GM21576 (cell line): ENCODE measurements around the gene SSH2.

Experiments
- ATAC-seq: cut with Tn5 transposase; IDR thresholded peaks from one replicate; pipeline ENCODE4 v1.9.1; 2021; ENCODE audit warnings: mild to moderate bottlenecking, moderate library complexity; ENCODE audit not compliant: unreplicated experiment

The SSH2 gene

GRCh38 chr17:29844339-29845048 lies 85.5 kb downstream of the SSH2 start:
- ATAC-seq = no peak

- no peak for ATAC-seq
These were observed 89.1 kb downstream of the SSH2 start for GRCh38 chr17:29840884-29841283.

- no peak for ATAC-seq
These were observed 90.4 kb downstream of the SSH2 start for GRCh38 chr17:29839656-29840055.

GRCh38 chr17:29838961-29839360 lies 91.1 kb downstream of the SSH2 start:
- ATAC-seq = no peak

GRCh38 chr17:29837531-29837930 lies 92.5 kb downstream of the SSH2 start:
- no peak for ATAC-seq

- ATAC-seq = no peak
These were observed 93.4 kb downstream of the SSH2 start for GRCh38 chr17:29836643-29837042.

- ATAC-seq = no peak
These were observed 94.3 kb downstream of the SSH2 start for GRCh38 chr17:29835435-29836351.

- no peak for ATAC-seq
These were observed 96.2 kb downstream of the SSH2 start for GRCh38 chr17:29833801-29834200.

GRCh38 chr17:29828676-29829284 lies 101.2 kb downstream of the SSH2 start:
- no peak for ATAC-seq

GRCh38 chr17:29827179-29827578 lies 102.8 kb downstream of the SSH2 start:
- no peak for ATAC-seq

GRCh38 chr17:29826114-29826692 lies 103.8 kb downstream of the SSH2 start:
- no peak for ATAC-seq

- no peak for ATAC-seq
These were observed 104.4 kb downstream of the SSH2 start for GRCh38 chr17:29825604-29826003.

- ATAC-seq = no peak
These were observed 108.1 kb downstream of the SSH2 start for GRCh38 chr17:29821897-29822296.

GRCh38 chr17:29820425-29820824 lies 109.6 kb downstream of the SSH2 start:
- ATAC-seq = no peak

- no peak for ATAC-seq
These were observed 122.3 kb downstream of the SSH2 start for GRCh38 chr17:29807520-29808361.

GRCh38 chr17:29802246-29802645 lies 127.8 kb downstream of the SSH2 start:
- ATAC-seq = no peak

GRCh38 chr17:29800457-29800856 lies 129.6 kb downstream of the SSH2 start:
- no peak for ATAC-seq

- ATAC-seq = no peak
These were observed 133.4 kb downstream of the SSH2 start for GRCh38 chr17:29796652-29797051.

GRCh38 chr17:29793501-29793900 lies 136.5 kb downstream of the SSH2 start:
- no peak for ATAC-seq

GRCh38 chr17:29791336-29792080 lies 138.5 kb downstream of the SSH2 start:
- ATAC-seq = no peak
